HEK293T (cell line): Measurements from ENCODE around the gene RPGRIP1L.

Experiments
- CTCF ChIA-PET: fragments of 350-600 bp; formaldehyde crosslinking; extraction: SDS; loops from one replicate; lab custom pipeline; 2021; ENCODE audit warnings: antibody characterized with exemption, inconsistent platforms; lab: Yijun Ruan, JAX
- POLR2A ChIA-PET: fragments of 350-600 bp; formaldehyde crosslinking; extraction: SDS; loops from one replicate; lab custom pipeline; 2020; ENCODE audit warnings: antibody characterized with exemption, inconsistent platforms; lab: Yijun Ruan, JAX
- DNase-seq: peaks from one replicate; pipeline ENCODE4 v3.0.0; 2012; ENCODE audit warnings: mixed read lengths; ENCODE audit errors: extremely low spot score
- ARNT ChIP-seq: fragments of 450-650 bp; IDR thresholded peaks from 2 replicates; pipeline ENCODE4 v1.6.1; 2017; ENCODE audit warnings: mild to moderate bottlenecking
- BHLHE40 ChIP-seq: fragments of 450-650 bp; IDR thresholded peaks from 2 replicates; pipeline ENCODE4 v1.6.1; 2016; ENCODE audit warnings: mild to moderate bottlenecking, moderate library complexity, borderline replicate concordance
- CTBP1 ChIP-seq: fragments of 450-650 bp; IDR thresholded peaks from 2 replicates; pipeline ENCODE4 v1.6.1; 2016; ENCODE audit warnings: borderline replicate concordance
- ELF4 ChIP-seq: fragments of 450-650 bp; IDR thresholded peaks from 2 replicates; pipeline ENCODE4 v1.6.1; 2017; ENCODE audit warnings: antibody characterized with exemption
- FOXA1 ChIP-seq: fragments of 450-650 bp; IDR thresholded peaks from 2 replicates; pipeline ENCODE4 v1.6.1; 2016; ENCODE audit warnings: mild to moderate bottlenecking
- FOXK2 ChIP-seq: fragments of 450-650 bp; IDR thresholded peaks from 2 replicates; pipeline ENCODE4 v1.6.1; 2016; ENCODE audit warnings: mild to moderate bottlenecking
- FOXM1 ChIP-seq: fragments of 450-650 bp; IDR thresholded peaks from 2 replicates; pipeline ENCODE4 v1.6.1; 2017; ENCODE audit warnings: mild to moderate bottlenecking, borderline replicate concordance
- HDGF ChIP-seq: fragments of 450-650 bp; IDR thresholded peaks from 2 replicates; pipeline ENCODE4 v1.6.1; 2017; ENCODE audit warnings: antibody characterized with exemption, borderline replicate concordance
- L3MBTL2 ChIP-seq: fragments of 450-650 bp; conservative IDR thresholded peaks from 2 replicates; pipeline ENCODE4 v1.6.1; 2016; ENCODE audit warnings: mild to moderate bottlenecking
- LEF1 ChIP-seq: fragments of 450-650 bp; IDR thresholded peaks from 2 replicates; pipeline ENCODE4 v1.6.1; 2017; ENCODE audit warnings: mild to moderate bottlenecking, borderline replicate concordance
- NFRKB ChIP-seq: fragments of 450-650 bp; IDR thresholded peaks from 2 replicates; pipeline ENCODE4 v1.6.1; 2016; ENCODE audit warnings: mild to moderate bottlenecking, moderate library complexity
- PKNOX1 ChIP-seq: fragments of 450-650 bp; IDR thresholded peaks from 2 replicates; pipeline ENCODE4 v1.6.1; 2016
- SP1 ChIP-seq: fragments of 450-650 bp; IDR thresholded peaks from 2 replicates; pipeline ENCODE4 v1.6.1; 2017
- SUZ12 ChIP-seq: fragments of 450-650 bp; IDR thresholded peaks from 2 replicates; pipeline ENCODE4 v1.6.1; 2016; ENCODE audit warnings: mild to moderate bottlenecking
- TARDBP ChIP-seq: fragments of 450-650 bp; IDR thresholded peaks from 2 replicates; pipeline ENCODE4 v1.6.1; 2016
- ZNF384 ChIP-seq: fragments of 450-650 bp; IDR thresholded peaks from 2 replicates; pipeline ENCODE4 v1.6.1; 2016

Gene RPGRIP1L

GRCh38 chr16:53580038-53580802, 123.4 kb downstream of the RPGRIP1L start:
- POLR2A ChIA-PET, result no interaction called here
- TF ChIP-seq HDGF, result no peak
- no peak for TF ChIP-seq NFRKB
- CTCF ChIA-PET, result interaction anchor here (0.6 kb wide), 1 partner anchor 31 kb away, joined by 5 read pairs; no protein-coding TSS in a partner anchor
- DNase-seq, result no peak

- no peak for TF ChIP-seq ELF4
- TF ChIP-seq FOXM1, result no peak
- TF ChIP-seq ZNF384, result no peak
- no peak for DNase-seq
- ChIA-PET POLR2A (no interaction called here), CTCF (no interaction called here)
Observed at GRCh38 chr16:53576904-53577303, 126.8 kb downstream of the RPGRIP1L start.

GRCh38 chr16:53576210-53576609, 127.4 kb downstream of the RPGRIP1L start:
- ChIA-PET CTCF (no interaction called here), POLR2A (no interaction called here)
- no peak for TF ChIP-seq SP1
- no peak for TF ChIP-seq CTBP1
- no peak for TF ChIP-seq L3MBTL2
- TF ChIP-seq HDGF, result no peak
- TF ChIP-seq FOXA1, result no peak
- TF ChIP-seq FOXK2, result no peak
- no peak for TF ChIP-seq NFRKB
- no peak for TF ChIP-seq ELF4
- TF ChIP-seq TARDBP, result no peak
- no peak for TF ChIP-seq PKNOX1
- no peak for TF ChIP-seq FOXM1
- TF ChIP-seq ARNT, result no peak
- TF ChIP-seq ZNF384, result no peak
- no peak for DNase-seq

- TF ChIP-seq ZNF384 (no peak), LEF1 (no peak), PKNOX1 (no peak), FOXM1 (no peak), L3MBTL2 (no peak)
- ChIA-PET POLR2A (no interaction called here), CTCF (no interaction called here)
- DNase-seq, result no peak
Observed at GRCh38 chr16:53571763-53572162, 131.9 kb downstream of the RPGRIP1L start.

- no peak for DNase-seq
- ChIA-PET CTCF (interaction anchor here (0.6 kb wide), 1 partner anchor 34 kb away, joined by 3 read pairs; no protein-coding TSS in a partner anchor), POLR2A (no interaction called here)
- TF ChIP-seq CTBP1 (no peak), ARNT (no peak), FOXA1 (no peak), BHLHE40 (no peak), TARDBP (no peak), ZNF384 (no peak), FOXK2 (no peak), FOXM1 (no peak), HDGF (no peak), NFRKB (no peak), SP1 (no peak), L3MBTL2 (no peak)
Observed at GRCh38 chr16:53566552-53567245, 137.0 kb downstream of the RPGRIP1L start.

- no peak for DNase-seq
- TF ChIP-seq LEF1, result no peak
- no peak for TF ChIP-seq PKNOX1
- no peak for TF ChIP-seq CTBP1
- TF ChIP-seq FOXM1, result no peak
- TF ChIP-seq NFRKB, result no peak
- no peak for TF ChIP-seq ZNF384
- TF ChIP-seq TARDBP, result no peak
- no peak for TF ChIP-seq L3MBTL2
- no peak for TF ChIP-seq BHLHE40
- TF ChIP-seq HDGF, result no peak
- no peak for TF ChIP-seq SUZ12
- TF ChIP-seq FOXA1, result no peak
- no peak for TF ChIP-seq SP1
- TF ChIP-seq ELF4, result no peak
- no peak for TF ChIP-seq ARNT
- no peak for TF ChIP-seq FOXK2
- ChIA-PET CTCF (no interaction called here), POLR2A (no interaction called here)
Observed at GRCh38 chr16:53565296-53565863, 138.3 kb downstream of the RPGRIP1L start.
